Peyer's patch (tissue), 4 donors: ENCODE results near the gene LRRTM3.

Experiments
- POLR2A ChIP-seq, 2 donors: fragments of 450-650 bp; IDR thresholded peaks; one replicate each; pipeline ENCODE4 v1.5.1; 2017; ENCODE audit warnings: antibody characterized with exemption in 2 of 2, mild to moderate bottlenecking in 2 of 2, moderate library complexity in 2 of 2
- TF ChIP-seq, protein P1 (sequence below), 6 experiments: fragments of 450-650 bp in 4 of 6; fragments of 200-600 bp in 2 of 6; sonication (generic) in 1 of 6; IDR thresholded peaks; one replicate each; pipeline ENCODE4 v1.5.1; 2017 to 2019; ENCODE audit warnings: antibody characterized with exemption in 6 of 6, mild to moderate bottlenecking in 3 of 6, moderate library complexity in 1 of 6

- TF ChIP-seq, protein P1, sequence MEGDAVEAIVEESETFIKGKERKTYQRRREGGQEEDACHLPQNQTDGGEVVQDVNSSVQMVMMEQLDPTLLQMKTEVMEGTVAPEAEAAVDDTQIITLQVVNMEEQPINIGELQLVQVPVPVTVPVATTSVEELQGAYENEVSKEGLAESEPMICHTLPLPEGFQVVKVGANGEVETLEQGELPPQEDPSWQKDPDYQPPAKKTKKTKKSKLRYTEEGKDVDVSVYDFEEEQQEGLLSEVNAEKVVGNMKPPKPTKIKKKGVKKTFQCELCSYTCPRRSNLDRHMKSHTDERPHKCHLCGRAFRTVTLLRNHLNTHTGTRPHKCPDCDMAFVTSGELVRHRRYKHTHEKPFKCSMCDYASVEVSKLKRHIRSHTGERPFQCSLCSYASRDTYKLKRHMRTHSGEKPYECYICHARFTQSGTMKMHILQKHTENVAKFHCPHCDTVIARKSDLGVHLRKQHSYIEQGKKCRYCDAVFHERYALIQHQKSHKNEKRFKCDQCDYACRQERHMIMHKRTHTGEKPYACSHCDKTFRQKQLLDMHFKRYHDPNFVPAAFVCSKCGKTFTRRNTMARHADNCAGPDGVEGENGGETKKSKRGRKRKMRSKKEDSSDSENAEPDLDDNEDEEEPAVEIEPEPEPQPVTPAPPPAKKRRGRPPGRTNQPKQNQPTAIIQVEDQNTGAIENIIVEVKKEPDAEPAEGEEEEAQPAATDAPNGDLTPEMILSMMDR (IDR thresholded peaks at IDR 0.05) = no peak
- no peak for TF ChIP-seq POLR2A (IDR thresholded peaks at IDR 0.05)
Measured at GRCh38 chr10:67087135-67087425, 161.2 kb downstream of the LRRTM3 start.
